HCT116 (cell line): ENCODE results near the gene CD3G.

ENCODE experiments used
- CEBPB ChIP-seq: IDR thresholded peaks from 2 replicates; pipeline ENCODE4 v1.6.1; 2012; ENCODE audit warnings: low read depth
- CTCF ChIP-seq, 3 experiments: fragments of 200-600 bp in 1 of 3; sonication (generic) in 1 of 3; IDR thresholded peaks in 2 of 3; conservative IDR thresholded peaks in 1 of 3; 2 replicates each; pipeline ENCODE4 v1.5.1; 2012 to 2017; ENCODE audit warnings: low read depth in 2 of 3, low read length in 2 of 3, antibody characterized with exemption in 1 of 3, borderline replicate concordance in 1 of 3, control low read depth in 1 of 3, mild to moderate bottlenecking in 1 of 3, mixed read lengths in 1 of 3, mixed run types in 1 of 3, moderate library complexity in 1 of 3; ENCODE audit not compliant: insufficient read depth in 1 of 3
- EGR1 ChIP-seq: IDR thresholded peaks from 2 replicates; pipeline ENCODE4 v1.6.1; 2012; ENCODE audit warnings: low read depth
- MAX ChIP-seq: IDR thresholded peaks from 2 replicates; pipeline ENCODE4 v1.6.1; 2012
- POLR2AphosphoS5 ChIP-seq: IDR thresholded peaks from 2 replicates; pipeline ENCODE4 v1.6.1; 2011; ENCODE audit warnings: mild to moderate bottlenecking, low read depth, low read length, moderate library complexity
- SIN3A ChIP-seq: IDR thresholded peaks from 2 replicates; pipeline ENCODE4 v1.6.1; 2012; ENCODE audit warnings: low read depth

GRCh38 chr11:118401880-118402590 is 57.9 kb downstream of the CD3G start:
- no peak for TF ChIP-seq CTCF (IDR thresholded peaks at IDR 0.05 in 2 of 3, conservative IDR thresholded peaks at IDR 0.05 in 1 of 3; ENCODE audit: borderline replicate concordance in 1 of 3, insufficient read depth in 1 of 3, low read depth in 2 of 3, low read length in 2 of 3)
- TF ChIP-seq EGR1: no peak
- no peak for TF ChIP-seq POLR2AphosphoS5
- no peak for TF ChIP-seq CEBPB
- TF ChIP-seq MAX: no peak
- no peak for TF ChIP-seq SIN3A
